COLO668 (cell line): ENCODE measurements around the gene S100P.
"Not testable (repeated sequence)": the region's sequence is repeated elsewhere in the genome, so short reads cannot be mapped to it uniquely, and the experiment has no call there.

Source experiments
- DNase-seq: peaks from one replicate; lab custom pipeline; 2025; ENCODE audit not compliant: unreplicated experiment; lab: John Stamatoyannopoulos, UW

S100P gene

DNA sequence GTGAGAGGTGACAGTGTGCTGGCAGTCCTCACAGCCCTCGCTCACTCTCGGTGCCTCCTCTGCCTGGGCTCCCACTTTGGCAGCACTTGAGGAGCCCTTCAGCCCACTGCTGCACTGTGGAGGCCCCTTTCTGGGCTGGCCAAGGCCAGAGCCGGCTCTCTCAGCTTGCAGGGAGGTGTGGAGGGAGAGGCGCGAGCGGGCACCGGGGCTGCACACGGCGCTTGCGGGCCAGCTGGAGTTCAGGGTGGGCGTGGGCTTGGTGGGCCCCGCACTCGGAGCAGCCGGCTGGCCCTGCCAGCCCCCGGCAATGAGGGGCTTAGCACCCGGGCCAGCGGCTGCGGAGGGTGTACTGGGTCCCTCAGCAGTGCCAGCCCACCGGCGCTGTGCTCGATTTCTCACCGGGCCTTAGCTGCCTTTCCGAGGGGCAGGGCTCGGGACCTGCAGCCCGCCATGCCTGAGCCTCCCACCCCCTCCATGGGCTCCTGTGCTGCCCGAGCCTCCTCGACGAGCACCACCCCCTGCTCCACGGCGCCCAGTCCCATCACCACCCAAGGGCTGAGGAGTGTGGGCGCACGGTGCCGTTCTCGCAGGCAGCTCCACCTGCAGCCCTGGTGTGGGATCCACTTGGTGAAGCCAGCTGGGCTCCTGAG, 21.0 kb upstream of the S100P start:
- not testable (repeated sequence) for DNase-seq

DNA sequence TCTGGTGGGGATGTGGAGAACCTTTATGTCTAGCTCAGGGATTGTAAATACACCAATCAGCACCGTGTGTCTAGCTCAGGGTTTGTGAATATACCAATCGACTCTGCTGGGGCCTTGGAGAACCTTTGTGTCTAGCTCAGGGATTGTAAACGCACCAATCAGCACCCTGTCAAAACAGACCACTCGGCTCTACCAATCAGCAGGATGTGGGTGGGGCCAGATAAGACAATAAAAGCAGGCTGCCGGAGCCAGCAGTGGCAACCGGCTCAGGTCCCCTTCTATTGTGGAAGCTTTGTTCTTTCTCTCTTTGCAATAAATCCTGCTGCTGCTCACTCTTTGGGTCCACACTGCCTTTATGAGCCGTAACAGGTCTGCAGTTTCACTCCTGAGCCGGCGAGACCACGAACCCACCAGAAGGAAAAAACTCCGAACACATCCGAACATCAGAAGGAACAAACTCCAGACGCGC, 20.5 kb upstream of the S100P start:
- not testable (repeated sequence) for DNase-seq

GRCh38 chr4:6673660-6674499, 19.8 kb upstream of the S100P start:
- DNase-seq = peak; percentile 92

DNA sequence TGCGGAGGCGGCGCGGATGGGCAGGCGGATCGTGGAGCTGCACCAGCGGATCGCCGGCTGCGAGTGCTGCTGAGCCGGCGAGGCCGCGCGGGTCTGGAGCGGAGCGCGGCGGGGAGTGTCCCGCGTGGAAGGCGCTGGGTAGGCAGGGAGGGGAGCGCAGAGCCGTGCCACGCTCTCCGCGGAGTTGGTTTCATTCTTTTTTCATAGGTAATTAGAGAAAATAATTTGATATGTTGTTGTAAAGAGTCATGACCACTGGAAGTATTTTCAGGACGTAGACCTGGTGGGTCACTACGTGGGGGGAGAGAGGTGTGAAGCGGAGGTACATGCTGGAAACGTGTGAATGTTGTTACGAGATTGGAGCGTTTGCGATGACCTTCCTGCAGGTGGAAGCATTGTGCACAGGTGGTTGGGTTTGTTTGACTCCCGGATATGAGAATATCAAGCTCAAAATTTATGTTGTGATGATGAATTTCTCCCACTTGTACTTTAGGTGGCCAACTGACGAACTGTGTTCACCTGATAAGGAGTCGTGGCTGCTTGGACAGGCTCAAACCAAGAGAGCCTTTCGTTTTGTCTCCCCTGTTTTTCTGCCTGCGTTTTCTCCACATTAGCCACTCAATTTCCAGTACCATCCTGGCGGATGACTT, 19.1 kb upstream of the S100P start:
- peak; percentile 50 for DNase-seq

GRCh38 chr4:6676722-6677558, 16.7 kb upstream of the S100P start:
- DNase-seq = no peak

GRCh38 chr4:6680372-6681034, 13.2 kb upstream of the S100P start:
- no peak for DNase-seq

DNA sequence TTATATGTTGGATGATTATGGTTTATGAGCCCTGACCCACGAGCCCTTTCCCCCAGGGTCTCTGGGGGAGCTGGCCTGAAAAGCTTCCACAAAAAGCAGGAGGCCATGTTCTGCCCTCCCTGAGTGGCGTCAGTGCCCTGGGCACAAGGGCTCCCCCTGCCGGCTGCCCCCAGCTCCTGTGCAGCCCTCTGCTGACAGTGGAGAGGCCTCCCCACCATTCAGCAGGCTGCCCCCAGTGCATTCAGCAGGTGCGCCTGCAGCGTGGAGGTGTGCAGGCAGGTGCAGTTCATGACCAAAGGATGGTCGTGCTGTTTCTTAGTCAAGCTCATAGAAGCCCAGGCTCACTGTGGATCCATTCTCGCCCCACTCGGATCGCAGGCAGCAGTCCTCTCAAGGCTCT, 12.5 kb upstream of the S100P start:
- DNase-seq = peak; percentile 29

DNA sequence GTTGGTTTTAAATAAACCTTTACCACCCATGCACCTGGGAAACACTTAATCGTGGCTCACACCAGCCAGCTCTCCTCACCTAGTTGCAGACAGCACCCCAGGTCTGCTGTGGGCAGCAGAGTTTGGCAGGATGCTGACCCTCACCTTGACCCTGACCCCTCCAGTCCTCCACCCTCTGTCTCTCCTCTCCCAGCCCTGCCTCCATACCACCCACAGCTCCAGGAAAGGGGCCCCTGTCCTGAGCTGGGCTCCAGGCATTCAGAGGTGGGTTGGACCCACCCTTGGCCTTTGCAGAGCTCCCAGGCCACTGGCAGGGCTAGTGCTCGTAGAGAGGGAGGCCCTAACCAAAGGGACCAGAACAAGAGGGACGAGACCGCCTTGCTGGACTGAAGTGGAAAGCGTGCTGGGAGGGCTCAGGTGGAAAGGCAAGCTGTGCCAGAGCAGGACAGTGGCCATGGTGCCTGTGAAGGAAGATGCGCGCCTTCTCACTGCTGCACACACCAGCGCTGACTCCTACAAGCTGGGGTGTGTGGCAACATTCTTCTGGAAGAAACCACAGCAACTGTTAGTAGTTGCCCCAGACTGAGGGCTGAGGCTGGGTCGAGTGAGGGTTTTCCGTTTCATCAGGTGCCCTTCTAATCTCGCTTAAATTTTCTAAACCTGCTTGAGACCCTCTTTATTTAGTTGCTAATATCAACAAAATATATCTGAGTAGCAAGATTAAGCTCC, 10.7 kb upstream of the S100P start:
- no peak for DNase-seq

- DNase-seq = no peak
These were observed 9.0 kb upstream of the S100P start for GRCh38 chr4:6684656-6685055.

- DNase-seq = no peak
These were observed 7.4 kb upstream of the S100P start for GRCh38 chr4:6686104-6686787.

DNA sequence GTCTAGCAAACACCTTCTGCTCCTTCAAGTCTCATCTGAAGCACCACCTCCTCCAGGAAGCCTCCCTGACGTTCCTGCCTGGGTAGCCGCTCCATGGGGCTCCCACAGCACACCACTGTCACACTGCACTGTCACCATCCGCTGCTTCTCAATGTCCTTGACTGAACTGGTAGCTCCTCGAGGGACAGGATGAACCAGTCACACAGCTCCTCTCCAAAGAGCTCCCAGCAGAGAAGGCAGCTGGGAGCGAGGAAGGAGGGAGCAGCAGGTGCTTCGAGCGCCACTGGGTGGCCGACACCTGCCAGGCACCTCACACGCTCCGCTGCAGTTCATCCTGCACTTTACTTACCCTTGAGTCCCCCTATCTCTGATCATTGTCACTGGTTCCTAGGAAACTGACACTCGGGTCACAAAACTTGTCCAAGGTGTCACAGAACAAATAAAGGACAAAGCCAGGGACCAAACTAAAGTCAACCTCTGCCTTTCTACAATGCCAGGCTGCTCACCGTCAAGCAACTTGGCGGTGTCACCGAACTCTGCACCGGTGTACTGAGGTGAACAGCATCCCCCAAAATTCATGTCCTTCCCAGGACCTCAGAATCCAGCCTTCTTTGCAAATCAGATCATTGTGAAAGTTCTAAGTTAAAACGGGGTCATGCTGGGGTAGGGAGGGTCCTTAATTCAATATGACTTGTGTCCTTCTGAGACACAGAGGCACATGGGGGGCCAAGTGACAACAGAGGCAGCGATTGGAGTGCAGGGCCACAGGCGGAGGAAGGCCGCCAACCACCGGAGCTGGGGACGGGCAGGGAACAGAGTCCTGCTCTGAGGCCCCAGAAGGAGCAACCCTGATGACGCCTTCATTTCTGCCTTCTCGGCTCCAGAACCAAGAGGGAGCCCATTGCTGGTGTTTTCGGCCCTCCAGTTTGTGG, 5.5 kb upstream of the S100P start:
- DNase-seq = peak; percentile 56

DNA sequence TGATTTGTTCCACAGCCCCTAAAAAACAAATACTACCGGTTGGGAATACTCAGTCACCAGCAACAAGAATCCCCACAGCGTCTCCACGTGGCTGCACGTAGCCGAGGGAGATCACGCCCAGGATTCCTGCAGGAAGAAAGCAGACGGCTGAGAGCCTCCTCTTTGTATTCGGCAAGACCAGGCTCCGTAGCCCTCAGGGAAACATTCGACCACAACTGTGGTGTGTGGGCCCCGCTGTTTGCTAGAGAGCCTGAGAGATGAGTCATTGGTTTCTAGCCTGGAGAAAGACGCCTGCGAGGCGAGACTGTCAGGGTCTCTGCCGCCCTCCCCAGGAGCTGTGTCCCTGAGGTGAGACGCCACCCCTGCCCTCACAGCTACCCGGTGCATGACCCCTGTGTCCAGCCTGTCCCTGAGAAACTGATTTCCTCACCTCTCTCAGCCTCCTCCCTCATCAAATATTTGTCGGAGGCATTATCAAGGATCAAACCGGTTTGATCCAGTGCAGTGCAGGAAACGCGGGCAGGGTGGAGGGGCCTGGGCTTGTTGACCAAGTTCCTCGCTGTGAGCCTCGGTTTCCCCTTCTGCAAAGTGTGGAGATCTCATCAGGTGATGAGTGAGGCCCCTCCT, 4.7 kb upstream of the S100P start:
- peak; percentile 70 for DNase-seq

GRCh38 chr4:6689506-6689960, 4.1 kb upstream of the S100P start:
- DNase-seq = peak; percentile 31

GRCh38 chr4:6692379-6692778, 1.3 kb upstream of the S100P start:
- no peak for DNase-seq

DNA sequence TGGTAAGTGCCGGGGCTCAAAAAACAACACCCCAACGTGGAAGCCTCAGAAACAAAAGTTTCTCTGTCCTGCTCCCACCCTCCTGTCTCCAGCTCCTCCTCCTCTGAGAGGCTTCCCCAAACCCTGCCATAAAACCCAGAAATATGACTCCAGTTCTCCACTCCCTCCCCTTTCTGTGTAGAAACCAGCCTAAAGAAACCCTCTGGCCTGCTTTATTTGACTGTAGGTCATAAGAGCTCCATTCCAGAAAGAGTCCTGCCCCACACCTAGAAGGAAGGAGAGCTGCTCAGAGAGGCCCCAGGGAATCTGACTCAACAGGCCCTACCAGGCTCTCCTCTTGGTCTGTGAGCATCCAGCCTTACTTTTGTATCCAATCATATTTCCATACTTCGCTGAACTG, 872 bp upstream of the S100P start:
- DNase-seq = no peak

DNA sequence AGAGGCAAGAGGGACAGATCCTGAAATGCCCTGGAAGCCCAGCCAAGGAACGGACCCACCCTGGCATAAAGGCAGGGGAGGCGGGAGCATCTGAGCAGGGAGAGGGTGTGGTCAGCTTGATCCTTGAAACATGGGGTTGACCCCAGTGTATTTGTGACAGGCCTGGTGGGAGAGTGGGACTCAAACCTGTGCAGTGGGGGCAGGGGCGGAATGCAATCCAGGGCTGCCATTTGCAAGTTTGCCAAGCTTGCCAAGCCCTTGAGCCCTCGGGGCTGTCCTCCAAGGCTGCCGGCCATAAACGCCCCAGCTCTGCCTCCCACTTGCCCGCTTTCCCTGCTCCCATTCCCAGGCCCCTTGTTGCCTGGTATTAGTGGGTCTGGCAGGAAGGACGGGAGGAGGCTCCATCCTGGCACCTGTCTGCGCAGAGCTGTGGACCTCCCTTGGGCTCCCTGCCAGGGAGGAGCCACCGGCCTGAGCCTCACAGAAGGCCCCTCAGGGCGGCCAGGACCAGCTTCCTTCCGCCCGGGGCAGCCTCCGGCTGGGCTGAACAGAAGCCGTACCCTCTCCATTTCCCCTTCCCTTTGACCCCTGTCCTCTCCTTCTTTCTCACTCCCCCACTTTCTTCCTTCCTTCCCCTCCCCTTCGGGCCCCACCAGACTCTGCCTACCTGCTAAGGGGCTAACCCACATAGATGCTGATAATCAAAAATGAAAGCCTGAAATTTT, 661 bp downstream of the S100P start:
- DNase-seq = no peak
